ENCODE measurements around the gene GNB2.
"Not testable (repeated sequence)": the region's sequence is repeated elsewhere in the genome, so short reads cannot be mapped to it uniquely, and the experiment has no call there.

GNB2 gene

DNA sequence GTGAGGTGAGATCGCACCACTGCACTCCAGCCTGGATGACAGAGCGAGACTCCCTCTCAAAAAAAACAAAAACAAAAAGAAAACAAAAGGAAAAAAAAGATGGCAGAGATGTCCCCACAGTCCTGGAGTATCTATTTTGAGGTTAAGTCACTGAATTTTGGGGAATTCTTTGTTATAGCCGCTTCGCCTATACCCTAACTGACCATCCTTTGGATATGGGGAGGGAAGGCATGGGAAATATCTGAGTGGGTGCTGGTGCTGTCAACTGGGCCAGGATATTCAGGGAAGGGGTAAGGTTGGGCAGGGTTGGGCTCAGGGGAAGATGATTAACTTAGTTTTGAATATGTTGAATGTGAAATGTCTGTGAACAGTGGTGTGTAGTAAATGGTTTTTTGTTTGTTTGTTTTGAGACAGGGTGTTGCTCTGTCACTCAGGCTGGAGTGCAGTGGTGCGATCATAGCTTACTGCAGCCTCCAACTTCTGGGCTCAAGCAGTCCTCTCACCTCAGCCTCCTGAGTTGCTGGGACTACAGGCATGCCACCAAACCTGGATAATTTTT, 8.3 kb upstream of the GNB2 start:
- no peaks in the 10 kb centered on the region for H3K4me1 ChIP-seq (ENCODE audit: low read depth, poor library complexity, severe bottlenecking)
- H3K4me2 ChIP-seq, result no peak overlapping the region
- no peaks in the 10 kb centered on the region for H3K36me3 ChIP-seq (ENCODE audit: insufficient read depth)
- H3K27me3 ChIP-seq (ENCODE audit: insufficient read depth, low read depth), result peaks cover 77% of the 10 kb centered on the region
- no peak overlapping the region for H3K27ac ChIP-seq
- H3K79me2 ChIP-seq (ENCODE audit: insufficient read depth, low read depth), result no peaks in the 10 kb centered on the region
- no peak overlapping the region for H3K4me3 ChIP-seq (IDR thresholded peaks at IDR 0.05; ENCODE audit: insufficient read depth, low read depth, low read length)
- TF ChIP-seq, protein P1, sequence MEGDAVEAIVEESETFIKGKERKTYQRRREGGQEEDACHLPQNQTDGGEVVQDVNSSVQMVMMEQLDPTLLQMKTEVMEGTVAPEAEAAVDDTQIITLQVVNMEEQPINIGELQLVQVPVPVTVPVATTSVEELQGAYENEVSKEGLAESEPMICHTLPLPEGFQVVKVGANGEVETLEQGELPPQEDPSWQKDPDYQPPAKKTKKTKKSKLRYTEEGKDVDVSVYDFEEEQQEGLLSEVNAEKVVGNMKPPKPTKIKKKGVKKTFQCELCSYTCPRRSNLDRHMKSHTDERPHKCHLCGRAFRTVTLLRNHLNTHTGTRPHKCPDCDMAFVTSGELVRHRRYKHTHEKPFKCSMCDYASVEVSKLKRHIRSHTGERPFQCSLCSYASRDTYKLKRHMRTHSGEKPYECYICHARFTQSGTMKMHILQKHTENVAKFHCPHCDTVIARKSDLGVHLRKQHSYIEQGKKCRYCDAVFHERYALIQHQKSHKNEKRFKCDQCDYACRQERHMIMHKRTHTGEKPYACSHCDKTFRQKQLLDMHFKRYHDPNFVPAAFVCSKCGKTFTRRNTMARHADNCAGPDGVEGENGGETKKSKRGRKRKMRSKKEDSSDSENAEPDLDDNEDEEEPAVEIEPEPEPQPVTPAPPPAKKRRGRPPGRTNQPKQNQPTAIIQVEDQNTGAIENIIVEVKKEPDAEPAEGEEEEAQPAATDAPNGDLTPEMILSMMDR (conservative IDR thresholded peaks at IDR 0.05; ENCODE audit: low read depth, low read length), result no peak
- no peak overlapping the region for H3K9ac ChIP-seq
- H4K20me1 ChIP-seq (ENCODE audit: insufficient read depth), result no peaks in the 10 kb centered on the region
- H2AFZ ChIP-seq (ENCODE audit: low read depth), result no peak overlapping the region

DNA sequence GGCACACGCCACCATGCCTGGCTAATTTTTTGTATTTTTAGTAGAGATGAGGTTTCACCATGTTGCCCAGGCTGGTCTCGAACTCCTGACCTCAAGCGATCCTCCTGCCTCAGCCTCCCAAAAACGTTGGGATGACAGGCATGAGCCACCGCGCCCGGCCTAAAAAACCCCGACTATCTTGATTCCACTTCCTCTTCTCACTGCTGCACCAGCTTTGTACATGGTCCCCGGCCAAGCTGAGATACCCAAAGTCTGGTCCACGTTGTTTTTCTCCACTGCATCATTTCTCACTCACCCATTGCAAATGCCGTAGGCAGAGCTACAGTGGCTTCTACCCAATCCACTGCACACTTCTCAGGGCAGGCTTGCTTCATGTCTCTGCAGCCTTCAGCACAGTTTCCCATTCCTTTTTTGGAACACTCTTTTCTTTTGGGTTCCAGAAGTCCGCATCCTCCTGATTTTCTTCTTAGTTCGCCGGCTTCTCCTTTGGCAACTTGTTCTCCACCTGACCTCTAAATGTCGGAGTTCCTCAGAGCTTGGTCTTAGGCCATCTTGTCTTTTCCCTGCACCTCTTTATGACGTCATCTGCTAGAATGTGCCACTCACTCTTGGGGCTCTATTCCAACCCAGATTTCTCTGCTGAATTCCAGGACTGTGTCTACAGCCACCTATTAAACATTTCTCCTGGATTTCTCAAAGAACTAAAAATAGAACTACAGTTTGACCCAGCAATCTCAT, 6.0 kb upstream of the GNB2 start:
- no peak overlapping the region for H3K27ac ChIP-seq
- H3K4me1 ChIP-seq (ENCODE audit: low read depth, poor library complexity, severe bottlenecking), result peaks cover 2% of the 10 kb centered on the region
- H2AFZ ChIP-seq (ENCODE audit: low read depth), result no peak overlapping the region
- H3K27me3 ChIP-seq (ENCODE audit: insufficient read depth, low read depth), result peaks cover 80% of the 10 kb centered on the region
- no peaks in the 10 kb centered on the region for H4K20me1 ChIP-seq (ENCODE audit: insufficient read depth)
- H3K4me3 ChIP-seq (IDR thresholded peaks at IDR 0.05; ENCODE audit: insufficient read depth, low read depth, low read length), result no peak overlapping the region
- H3K36me3 ChIP-seq (ENCODE audit: insufficient read depth), result no peaks in the 10 kb centered on the region
- H3K79me2 ChIP-seq (ENCODE audit: insufficient read depth, low read depth), result no peaks in the 10 kb centered on the region
- H3K4me2 ChIP-seq, result no peak overlapping the region
- TF ChIP-seq, protein P1 (conservative IDR thresholded peaks at IDR 0.05; ENCODE audit: low read depth, low read length), result no peak
- H3K9ac ChIP-seq, result no peak overlapping the region

DNA sequence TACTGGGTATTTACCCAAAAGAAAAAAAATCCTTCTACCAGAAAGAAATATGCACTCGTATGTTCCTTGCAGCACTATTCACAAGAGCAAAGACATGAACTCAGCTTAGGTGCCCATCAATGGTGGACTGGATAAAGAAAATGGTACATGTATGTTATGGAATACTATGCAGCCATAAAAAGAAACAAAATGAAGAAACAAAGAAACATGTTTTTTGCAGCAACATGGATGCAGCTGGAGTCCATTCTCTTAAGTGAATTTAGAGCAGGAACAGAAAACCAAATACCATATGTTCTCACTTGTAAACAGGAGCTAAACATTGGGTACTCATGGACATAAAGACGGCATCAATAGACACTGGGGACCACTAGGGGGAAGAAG, 5.5 kb upstream of the GNB2 start:
- H3K79me2 ChIP-seq (ENCODE audit: insufficient read depth, low read depth), result no peaks in the 10 kb centered on the region
- H4K20me1 ChIP-seq (ENCODE audit: insufficient read depth), result no peaks in the 10 kb centered on the region
- H2AFZ ChIP-seq (ENCODE audit: low read depth), result no peak overlapping the region
- H3K27me3 ChIP-seq (ENCODE audit: insufficient read depth, low read depth), result peaks cover 78% of the 10 kb centered on the region
- no peak overlapping the region for H3K4me2 ChIP-seq
- H3K27ac ChIP-seq, result no peak overlapping the region
- TF ChIP-seq, protein P1 (conservative IDR thresholded peaks at IDR 0.05; ENCODE audit: low read depth, low read length), result no peak
- H3K9ac ChIP-seq, result no peak overlapping the region
- H3K36me3 ChIP-seq (ENCODE audit: insufficient read depth), result no peaks in the 10 kb centered on the region
- H3K4me3 ChIP-seq (IDR thresholded peaks at IDR 0.05; ENCODE audit: insufficient read depth, low read depth, low read length), result no peak overlapping the region
- H3K4me1 ChIP-seq (ENCODE audit: low read depth, poor library complexity, severe bottlenecking), result peaks cover 7% of the 10 kb centered on the region

DNA sequence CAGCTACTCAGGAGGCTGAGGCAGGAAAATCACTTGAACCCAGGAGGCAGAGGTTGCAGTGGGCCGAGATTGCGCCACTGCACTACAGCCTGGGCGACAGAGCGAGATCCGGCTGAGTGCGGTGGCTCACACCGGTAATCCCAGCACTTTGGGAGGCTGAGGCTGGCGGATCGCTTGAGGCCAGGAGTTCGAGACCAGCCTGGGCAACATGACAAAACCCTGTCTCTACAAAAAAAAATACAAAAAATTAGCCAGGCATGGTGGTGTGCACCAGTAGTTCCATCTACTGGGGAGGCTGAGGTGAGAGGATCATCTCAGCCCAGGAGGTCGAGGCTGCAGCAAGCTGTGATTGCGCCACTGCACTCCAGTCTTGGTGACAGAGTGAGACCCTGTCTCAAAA, 4.4 kb upstream of the GNB2 start:
- H3K9ac ChIP-seq; H4K20me1 ChIP-seq (ENCODE audit: insufficient read depth); H2AFZ ChIP-seq (ENCODE audit: low read depth); H3K36me3 ChIP-seq (ENCODE audit: insufficient read depth); H3K4me3 ChIP-seq (IDR thresholded peaks at IDR 0.05; ENCODE audit: insufficient read depth, low read depth, low read length); H3K27ac ChIP-seq; H3K4me1 ChIP-seq (ENCODE audit: low read depth, poor library complexity, severe bottlenecking); H3K4me2 ChIP-seq; H3K79me2 ChIP-seq (ENCODE audit: insufficient read depth, low read depth): not testable (repeated sequence)
- peaks cover 69% of the 10 kb centered on the region for H3K27me3 ChIP-seq (ENCODE audit: insufficient read depth, low read depth)

DNA sequence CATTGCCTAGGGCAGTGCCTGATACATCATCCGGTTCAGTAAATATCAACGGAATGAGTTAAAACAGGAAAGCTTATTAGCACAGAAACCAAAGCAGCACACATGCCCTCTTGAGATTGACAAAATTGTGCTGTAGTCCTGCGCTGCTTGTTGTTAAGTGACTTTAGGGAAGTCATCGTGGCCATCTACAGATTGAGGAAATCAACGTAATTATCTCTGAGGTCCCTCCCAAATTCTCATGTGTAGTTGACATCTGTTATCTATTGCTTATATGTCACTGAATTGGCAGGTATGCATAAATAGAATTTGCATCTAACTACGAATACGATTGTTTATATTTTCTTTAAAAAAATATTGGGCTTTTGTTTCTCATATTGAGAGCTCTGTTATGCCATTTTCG, 3.5 kb upstream of the GNB2 start:
- Histone ChIP-seq H3K79me2 (ENCODE audit: insufficient read depth, low read depth) (peaks cover 8% of the 10 kb centered on the region), H3K4me3 (IDR thresholded peaks at IDR 0.05; ENCODE audit: insufficient read depth, low read depth, low read length) (no peak overlapping the region), H3K36me3 (ENCODE audit: insufficient read depth) (no peaks in the 10 kb centered on the region), H3K27me3 (ENCODE audit: insufficient read depth, low read depth) (peaks cover 63% of the 10 kb centered on the region), H3K9ac (no peak overlapping the region), H3K4me1 (ENCODE audit: low read depth, poor library complexity, severe bottlenecking) (peaks cover 7% of the 10 kb centered on the region), H4K20me1 (ENCODE audit: insufficient read depth) (no peaks in the 10 kb centered on the region), H2AFZ (ENCODE audit: low read depth) (no peak overlapping the region), H3K4me2 (no peak overlapping the region), H3K27ac (no peak overlapping the region)
- TF ChIP-seq, protein P1 (conservative IDR thresholded peaks at IDR 0.05; ENCODE audit: low read depth, low read length), result no peak

Data from KMS-11 (cell line).